Endothelial cell of umbilical vein (primary cell): ENCODE results near the gene SLC25A21. TPM values are rescaled to one million over a fixed set of nuclear protein-coding genes. Genes with fewer than 3 reads are reported as not detected.

ENCODE experiments used
- BruUV-seq: library from RNA; stranded (reverse); fragments of 400-500 nt; replicated peaks from 2 replicates; lab custom pipeline; 2021; lab: Mats Ljungman, UMichigan
- CTCF ChIA-PET: fragments of 300-600, 350-600 bp; sonication (Branson Sonifier 250); formaldehyde crosslinking; loops from one replicate; lab custom pipeline; 2021; ENCODE audit warnings: antibody characterized with exemption, inconsistent platforms; lab: Charles Lee
- POLR2A ChIA-PET: fragments of 300-600, 350-600 bp; sonication (Branson Sonifier 250); formaldehyde crosslinking; loops from one replicate; lab custom pipeline; 2021; ENCODE audit warnings: antibody characterized with exemption, inconsistent platforms; lab: Charles Lee
- DNase-seq: peaks from one replicate; pipeline ENCODE4 v3.0.0-alpha.2; 2011; ENCODE audit warnings: low read depth, low spot score
- FAIRE-seq: peaks from 2 replicates; lab custom pipeline; 2011; peaks lifted over from hg19 to GRCh38; lab: Jason Lieb, UNC
- H2AFZ ChIP-seq: 2 replicates; pipeline ENCODE4 v1.6.0; 2012; ENCODE audit warnings: low read depth, low read length, control low read depth, inconsistent platforms
- H3K27ac ChIP-seq: 2 replicates; pipeline ENCODE4 v1.5.1; 2011; ENCODE audit warnings: low read depth, mild to moderate bottlenecking, control low read depth, low read length, moderate library complexity; ENCODE audit not compliant: insufficient read depth
- H3K27me3 ChIP-seq, 2 experiments: 2 replicates each; pipeline versions ENCODE4 v1.6.0 to v1.6.1; 2011; ENCODE audit warnings: low read length in 2 of 2, mixed read lengths in 1 of 2; ENCODE audit not compliant: control insufficient read depth in 2 of 2, insufficient read depth in 2 of 2
- H3K36me3 ChIP-seq, 2 experiments: 2 replicates in 1 of 2; 3 replicates in 1 of 2; pipeline ENCODE4 v1.5.1; 2011; ENCODE audit warnings: low read length in 2 of 2, mild to moderate bottlenecking in 1 of 2, moderate library complexity in 1 of 2; ENCODE audit not compliant: control insufficient read depth in 2 of 2, insufficient read depth in 2 of 2; ENCODE audit errors: extremely low read depth in 1 of 2
- H3K4me1 ChIP-seq: 3 replicates; pipeline ENCODE4 v1.5.1; 2011; ENCODE audit warnings: mild to moderate bottlenecking, low read length; ENCODE audit not compliant: control insufficient read depth, insufficient read depth; ENCODE audit errors: extremely low read depth
- H3K4me2 ChIP-seq: 2 replicates; pipeline ENCODE4 v1.6.1; 2011; ENCODE audit warnings: low read length, control low read depth, mixed read lengths; ENCODE audit not compliant: insufficient read depth
- H3K4me3 ChIP-seq, 3 experiments: fragments of 200-600 bp in 1 of 3; sonication (generic), shearing (Covaris generic) in 1 of 3; replicated peaks in 1 of 3; 2 replicates each; pipeline ENCODE4 v1.5.1; 2011 to 2016; ENCODE audit warnings: control low read depth in 3 of 3, low read length in 3 of 3, mild to moderate bottlenecking in 2 of 3, inconsistent platforms in 1 of 3, low read depth in 1 of 3, moderate library complexity in 1 of 3; ENCODE audit not compliant: insufficient read depth in 1 of 3
- H3K79me2 ChIP-seq: 2 replicates; pipeline ENCODE4 v1.6.0; 2012; ENCODE audit warnings: low read length, inconsistent platforms; ENCODE audit not compliant: control insufficient read depth, insufficient read depth
- H3K9ac ChIP-seq: replicated peaks from 2 replicates; pipeline ENCODE3; 2011; ENCODE audit warnings: low read length, control low read depth; ENCODE audit not compliant: insufficient read depth; ENCODE audit errors: extremely low read depth
- H3K9me1 ChIP-seq: replicated peaks from 3 replicates; pipeline ENCODE4 v1.6.0; 2011; ENCODE audit warnings: mild to moderate bottlenecking, low read length; ENCODE audit not compliant: control insufficient read depth, insufficient read depth; ENCODE audit errors: extremely low read depth
- H3K9me3 ChIP-seq: replicated peaks from 2 replicates; pipeline ENCODE4 v1.5.1; 2012; ENCODE audit warnings: low read length, inconsistent platforms; ENCODE audit not compliant: control insufficient read depth, insufficient read depth
- H4K20me1 ChIP-seq: replicated peaks from 2 replicates; pipeline ENCODE3; 2011; ENCODE audit warnings: mild to moderate bottlenecking, low read length; ENCODE audit not compliant: control insufficient read depth, insufficient read depth; ENCODE audit errors: extremely low read depth
- EZH2 ChIP-seq: IDR thresholded peaks from 2 replicates; pipeline ENCODE4 v1.6.1; 2012; ENCODE audit warnings: borderline replicate concordance, low read depth, mild to moderate bottlenecking, moderate library complexity, low read length, inconsistent platforms; ENCODE audit not compliant: severe bottlenecking
- FOS ChIP-seq: IDR thresholded peaks from 2 replicates; pipeline ENCODE4 v1.6.1; 2011; ENCODE audit warnings: mild to moderate bottlenecking, low read length, moderate library complexity, borderline replicate concordance; ENCODE audit not compliant: insufficient read depth
- GATA2 ChIP-seq: IDR thresholded peaks from 2 replicates; pipeline ENCODE4 v1.7.0; 2011; ENCODE audit warnings: low read depth, mild to moderate bottlenecking, moderate library complexity, mixed read lengths, low read length; ENCODE audit not compliant: insufficient read length, insufficient read depth
- JUN ChIP-seq: IDR thresholded peaks from 2 replicates; pipeline ENCODE4 v1.6.1; 2011; ENCODE audit warnings: borderline replicate concordance, low read depth; ENCODE audit not compliant: insufficient read length, insufficient read depth
- MYC ChIP-seq: IDR thresholded peaks from one replicate; pipeline ENCODE4 v1.6.1; 2011; ENCODE audit warnings: mild to moderate bottlenecking, low read depth, low read length
- POLR2A ChIP-seq: IDR thresholded peaks from 2 replicates; pipeline ENCODE4 v1.6.1; 2012; ENCODE audit warnings: low read depth, mild to moderate bottlenecking, control low read depth, low read length
- POLR2AphosphoS5 ChIP-seq: IDR thresholded peaks from 2 replicates; pipeline ENCODE4 v1.6.1; 2012; ENCODE audit warnings: low read depth, mild to moderate bottlenecking, control low read depth, low read length, moderate library complexity; ENCODE audit not compliant: insufficient read depth
- dilution Hi-C: fragments of 300-500 bp; cut with MboI; formaldehyde crosslinking; loops from one replicate; pipeline ENCODE4 v1.15.0; 2019; ENCODE audit warnings: low sequenced_read_pairs; ENCODE audit not compliant: extremely low pct_ligation_motif_present
- intact Hi-C: fragments of 100-400 bp; cut with micrococcal nuclease; formaldehyde crosslinking; loops from one replicate; pipeline ENCODE4 v1.10.0; 2022
- polyA plus RNA-seq, 4 experiments: library from polyadenylated mRNA; depleted of rRNA in 3 of 4; stranded (reverse) in 3 of 4; unstranded in 1 of 4; fragments of >200 nt; gene quantifications; 2 replicates each; pipeline versions ENCODE4 v1.2.1 to v1.2.3, GENCODE V29; 2011 to 2012; ENCODE audit warnings: missing spikeins in 1 of 4
- total RNA-seq: library from RNA; stranded (reverse); gene quantifications from 2 replicates; pipeline ENCODE4 v1.2.3, GENCODE V29; 2021
- TF ChIP-seq, protein P1 (sequence below), 2 donors: IDR thresholded peaks; 1 replicate in 1 of 2; 2 replicates in 1 of 2; pipeline ENCODE4 v1.5.1; 2011; ENCODE audit warnings: low read length in 2 of 2, mild to moderate bottlenecking in 2 of 2, moderate library complexity in 2 of 2, control low read depth in 1 of 2, inconsistent platforms in 1 of 2, low read depth in 1 of 2; ENCODE audit not compliant: insufficient read depth in 1 of 2; ENCODE audit errors: extremely low read depth in 1 of 2
- TF ChIP-seq, protein P2 (sequence below): IDR thresholded peaks from 2 replicates; pipeline ENCODE4 v1.6.1; 2011; ENCODE audit not compliant: insufficient read depth, insufficient read length

The SLC25A21 gene
- total and polyA plus RNA-seq, 2 donors (not counting 3 experiments of a cell fraction or from before 2014, with no cell fraction given) = 0.98 to 1.4 TPM

DNA sequence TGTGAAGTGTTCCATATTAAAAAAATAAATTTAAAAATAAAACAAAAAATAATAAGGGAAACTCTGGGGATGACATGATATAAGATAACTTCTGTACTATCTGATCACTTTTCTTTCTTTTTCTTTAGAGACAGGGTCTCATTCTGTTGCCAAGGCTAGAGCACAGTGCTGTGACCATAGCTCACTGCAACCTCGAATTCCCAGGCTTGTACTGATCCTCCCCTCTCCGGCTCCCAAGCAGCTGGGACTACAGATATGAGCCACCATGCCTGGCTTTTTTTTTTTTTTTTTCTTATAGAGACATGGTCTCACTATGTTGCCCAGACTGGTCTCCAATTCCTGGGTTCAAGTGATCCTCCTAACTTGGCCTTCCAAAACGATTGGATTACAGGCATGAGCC lies 14.9 kb upstream of the SLC25A21 start:
- dilution Hi-C loops = no loop called here
- no TSS peak for BruUV-seq
- POLR2A ChIA-PET = no interaction called here
- H3K27ac ChIP-seq = no peak overlapping the region
- intact Hi-C loops = no loop called here
- no peaks in the 10 kb centered on the region for H3K9me1 ChIP-seq
- H2AFZ ChIP-seq = no peak overlapping the region
- CTCF ChIA-PET = no interaction called here
- H3K4me3 ChIP-seq = no peak overlapping the region
- FAIRE-seq (no peak), DNase-seq (no peak)
- H3K9me3 ChIP-seq = no peaks in the 10 kb centered on the region
- H3K4me1 ChIP-seq = no peaks in the 10 kb centered on the region
- no peaks in the 10 kb centered on the region for H3K27me3 ChIP-seq
- no peak overlapping the region for H3K4me2 ChIP-seq
- H4K20me1 ChIP-seq = no peaks in the 10 kb centered on the region
- TF ChIP-seq FOS (no peak), POLR2AphosphoS5 (no peak), EZH2 (no peak), MYC (no peak), JUN (no peak), POLR2A (no peak), GATA2 (no peak)
- TF ChIP-seq, protein P1, sequence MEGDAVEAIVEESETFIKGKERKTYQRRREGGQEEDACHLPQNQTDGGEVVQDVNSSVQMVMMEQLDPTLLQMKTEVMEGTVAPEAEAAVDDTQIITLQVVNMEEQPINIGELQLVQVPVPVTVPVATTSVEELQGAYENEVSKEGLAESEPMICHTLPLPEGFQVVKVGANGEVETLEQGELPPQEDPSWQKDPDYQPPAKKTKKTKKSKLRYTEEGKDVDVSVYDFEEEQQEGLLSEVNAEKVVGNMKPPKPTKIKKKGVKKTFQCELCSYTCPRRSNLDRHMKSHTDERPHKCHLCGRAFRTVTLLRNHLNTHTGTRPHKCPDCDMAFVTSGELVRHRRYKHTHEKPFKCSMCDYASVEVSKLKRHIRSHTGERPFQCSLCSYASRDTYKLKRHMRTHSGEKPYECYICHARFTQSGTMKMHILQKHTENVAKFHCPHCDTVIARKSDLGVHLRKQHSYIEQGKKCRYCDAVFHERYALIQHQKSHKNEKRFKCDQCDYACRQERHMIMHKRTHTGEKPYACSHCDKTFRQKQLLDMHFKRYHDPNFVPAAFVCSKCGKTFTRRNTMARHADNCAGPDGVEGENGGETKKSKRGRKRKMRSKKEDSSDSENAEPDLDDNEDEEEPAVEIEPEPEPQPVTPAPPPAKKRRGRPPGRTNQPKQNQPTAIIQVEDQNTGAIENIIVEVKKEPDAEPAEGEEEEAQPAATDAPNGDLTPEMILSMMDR (IDR thresholded peaks at IDR 0.05; ENCODE audit: extremely low read depth in 1 of 2, insufficient read depth in 1 of 2, low read depth in 1 of 2, low read length in 2 of 2) = no peak
- TF ChIP-seq, protein P2, sequence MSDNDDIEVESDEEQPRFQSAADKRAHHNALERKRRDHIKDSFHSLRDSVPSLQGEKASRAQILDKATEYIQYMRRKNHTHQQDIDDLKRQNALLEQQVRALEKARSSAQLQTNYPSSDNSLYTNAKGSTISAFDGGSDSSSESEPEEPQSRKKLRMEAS = no peak
- no peaks in the 10 kb centered on the region for H3K79me2 ChIP-seq
- no peaks in the 10 kb centered on the region for H3K36me3 ChIP-seq
- no peak overlapping the region for H3K9ac ChIP-seq
